Neutrophil (primary cell): Measurements from ENCODE around the gene RANGRF.

Source experiments
- H3K27ac ChIP-seq: fragments of 200-600 bp; sonication (generic); 2 replicates; pipeline ENCODE4 v1.5.1; 2016; ENCODE audit warnings: mild to moderate bottlenecking, moderate library complexity
- H3K27me3 ChIP-seq: fragments of 200-600 bp; sonication (generic); 2 replicates; pipeline ENCODE4 v1.6.0; 2016; ENCODE audit warnings: mild to moderate bottlenecking
- H3K36me3 ChIP-seq: fragments of 200-600 bp; sonication (generic); 2 replicates; pipeline ENCODE4 v1.5.1; 2017
- H3K4me1 ChIP-seq, 2 experiments: fragments of 200-600 bp in 1 of 2; sonication (generic) in 1 of 2; 1 replicate in 1 of 2; 2 replicates in 1 of 2; pipeline versions ENCODE4 v1.5.1 to v1.6.1; 2013 to 2016; ENCODE audit warnings: low read depth in 1 of 2, low read length in 1 of 2, mild to moderate bottlenecking in 1 of 2, moderate library complexity in 1 of 2; ENCODE audit not compliant: control insufficient read depth in 1 of 2, insufficient read depth in 1 of 2
- H3K4me3 ChIP-seq, 2 experiments: fragments of 200-600 bp in 1 of 2; sonication (generic) in 1 of 2; 1 replicate in 1 of 2; 2 replicates in 1 of 2; pipeline ENCODE4 v1.5.1; 2013 to 2016; ENCODE audit warnings: low read depth in 1 of 2, low read length in 1 of 2, mild to moderate bottlenecking in 1 of 2, moderate library complexity in 1 of 2
- H3K9me3 ChIP-seq: fragments of 200-600 bp; sonication (generic); 2 replicates; pipeline ENCODE4 v1.5.1; 2016
- CTCF ChIP-seq: fragments of 200-600 bp; sonication (generic); IDR thresholded peaks from 2 replicates; pipeline ENCODE4 v1.5.1; 2016; ENCODE audit warnings: antibody characterized with exemption

RANGRF gene

GRCh38 chr17:8267480-8268147 lies 20.9 kb upstream of the RANGRF start:
- Histone ChIP-seq H3K27ac (no peak overlapping the region), H3K4me1 (no peaks in the 10 kb centered on the region), H3K27me3 (no peaks in the 10 kb centered on the region), H3K9me3 (no peaks in the 10 kb centered on the region), H3K36me3 (no peaks in the 10 kb centered on the region), H3K4me3 (no peak overlapping the region)
- no peak for TF ChIP-seq CTCF

DNA sequence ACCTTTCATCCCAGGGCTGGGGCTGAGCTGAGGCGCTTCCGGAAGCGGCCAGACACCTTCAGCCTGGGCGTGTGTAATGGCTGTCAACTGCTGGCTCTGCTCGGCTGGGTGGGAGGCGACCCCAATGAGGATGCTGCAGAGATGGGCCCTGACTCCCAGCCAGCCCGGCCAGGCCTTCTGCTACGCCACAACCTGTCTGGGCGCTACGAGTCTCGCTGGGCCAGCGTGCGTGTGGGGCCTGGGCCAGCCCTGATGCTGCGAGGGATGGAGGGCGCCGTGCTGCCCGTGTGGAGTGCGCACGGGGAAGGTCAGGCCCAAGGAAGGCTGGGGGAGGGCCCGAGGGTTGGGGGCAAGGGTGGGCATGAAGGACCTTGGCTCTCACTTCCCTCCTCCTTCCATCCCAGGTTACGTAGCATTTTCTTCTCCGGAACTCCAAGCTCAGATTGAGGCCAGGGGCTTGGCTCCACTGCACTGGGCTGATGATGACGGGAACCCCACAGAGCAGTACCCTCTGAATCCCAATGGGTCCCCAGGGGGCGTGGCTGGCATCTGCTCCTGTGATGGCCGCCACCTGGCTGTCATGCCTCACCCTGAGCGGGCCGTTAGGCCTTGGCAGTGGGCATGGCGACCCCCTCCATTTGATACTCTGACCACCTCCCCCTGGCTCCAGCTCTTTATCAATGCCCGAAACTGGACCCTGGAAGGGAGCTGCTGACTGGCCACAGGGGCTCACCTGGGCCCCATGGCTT lies 19.7 kb upstream of the RANGRF start:
- H3K4me3 ChIP-seq, result no peak overlapping the region
- H3K36me3 ChIP-seq, result no peaks in the 10 kb centered on the region
- no peaks in the 10 kb centered on the region for H3K9me3 ChIP-seq
- no peaks in the 10 kb centered on the region for H3K4me1 ChIP-seq
- no peaks in the 10 kb centered on the region for H3K27me3 ChIP-seq
- TF ChIP-seq CTCF, result no peak
- no peak overlapping the region for H3K27ac ChIP-seq

- Histone ChIP-seq H3K27me3 (no peaks in the 10 kb centered on the region), H3K4me3 (no peak overlapping the region), H3K4me1 (no peaks in the 10 kb centered on the region), H3K36me3 (no peaks in the 10 kb centered on the region), H3K9me3 (no peaks in the 10 kb centered on the region), H3K27ac (no peak overlapping the region)
- no peak for TF ChIP-seq CTCF
Measured at GRCh38 chr17:8272421-8272820, 16.0 kb upstream of the RANGRF start.

- Histone ChIP-seq H3K9me3 (no peaks in the 10 kb centered on the region), H3K27me3 (no peaks in the 10 kb centered on the region), H3K4me3 (no peak overlapping the region), H3K4me1 (no peaks in the 10 kb centered on the region), H3K36me3 (no peaks in the 10 kb centered on the region), H3K27ac (no peak overlapping the region)
- no peak for TF ChIP-seq CTCF
Measured at GRCh38 chr17:8273884-8274444, 14.5 kb upstream of the RANGRF start.

DNA sequence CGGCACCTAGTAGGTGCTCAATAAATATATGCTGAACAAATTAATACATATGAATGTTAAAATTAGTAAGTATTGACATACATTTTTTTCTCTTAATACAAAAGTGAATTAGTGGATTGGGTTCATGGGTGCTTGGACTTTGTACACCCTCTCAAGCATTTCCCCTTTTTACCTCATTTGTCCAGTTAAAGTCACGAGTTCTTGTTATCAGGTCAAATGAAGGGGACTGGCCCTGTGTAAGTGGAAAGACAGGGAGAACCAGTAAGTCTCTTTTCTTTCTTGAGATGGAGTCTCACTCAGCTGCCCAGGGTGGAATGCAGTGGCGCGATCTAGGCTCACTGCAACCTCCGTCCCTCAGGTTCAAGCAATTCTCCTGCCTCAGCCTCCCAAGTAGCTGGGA lies 13.7 kb upstream of the RANGRF start:
- no peak for TF ChIP-seq CTCF
- no peaks in the 10 kb centered on the region for H3K27me3 ChIP-seq

More for the DNA sequence above, 13.7 kb upstream of the RANGRF start:
- no peak overlapping the region for H3K27ac ChIP-seq
- H3K4me3 ChIP-seq, result no peak overlapping the region
- no peaks in the 10 kb centered on the region for H3K36me3 ChIP-seq
- no peaks in the 10 kb centered on the region for H3K4me1 ChIP-seq
- H3K9me3 ChIP-seq, result no peaks in the 10 kb centered on the region
